ENCODE data around the gene ITGB2. TPM values are rescaled to one million over a fixed set of nuclear protein-coding genes. Genes with fewer than 3 reads are reported as not detected.
"Not testable (repeated sequence)": the region's sequence is repeated elsewhere in the genome, so short reads cannot be mapped to it uniquely, and the experiment has no call there.

Gene ITGB2
- total and polyA plus RNA-seq, 3 experiments from 2014 or later: 159 to 847 (median 165) TPM

DNA sequence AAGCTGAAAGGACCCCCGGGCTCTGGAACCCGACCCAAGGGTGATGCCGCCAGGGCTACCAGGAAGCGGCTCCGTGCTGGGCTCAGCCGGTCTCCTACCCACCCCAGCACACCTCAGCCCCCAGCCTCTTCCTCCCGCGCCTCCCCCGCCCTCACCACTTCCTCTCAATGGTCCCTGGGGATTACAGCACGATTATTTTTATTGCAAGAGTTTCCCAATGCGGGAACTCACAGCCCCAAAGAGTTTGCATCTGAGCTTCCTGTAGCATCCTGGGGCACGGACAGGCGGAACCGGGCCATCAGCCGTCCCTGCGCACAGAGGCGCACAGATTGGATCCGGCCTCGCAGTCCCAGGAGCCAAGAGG, 10.4 kb upstream of the ITGB2 start:
- ChIA-PET POLR2A (interaction anchor here (0.9 to 3.0 kb wide), 7 partner anchors 10 to 57 kb away, joined by 4 to 21 read pairs (median 6); partner anchors contain the start of gene PTTG1IP), CTCF (interaction anchor here (0.8 to 12.2 kb wide), 8 partner anchors 9 to 848 kb away, joined by 3 to 219 read pairs (median 8); partner anchors contain the start of genes ITGB2, SLX9 and UBE2G2)
- Mint-ChIP-seq H3K27ac (peak overlapping the region; percentile 86 to 99 (median 91)), H3K36me3 (peaks cover 0 to 2% (median 0%) of the 10 kb centered on the region in 3 donors), H3K9me3 (no peaks in the 10 kb centered on the region), H3K27me3 (no peaks in the 10 kb centered on the region), H3K4me1 (peaks cover 43 to 53% (median 45%) of the 10 kb centered on the region in 3 donors), H3K4me3 (peak overlapping the region; percentile 79 to 94 (median 88))
- Histone ChIP-seq H3K27ac (ENCODE audit: low read depth, low read length) (peak overlapping the region; percentile 38), H3K36me3 (ENCODE audit: insufficient read depth, low read length) (no peaks in the 10 kb centered on the region), H3K27me3 (ENCODE audit: insufficient read depth, low read length, poor library complexity, severe bottlenecking) (no peaks in the 10 kb centered on the region), H3K4me1 (ENCODE audit: insufficient read depth, low read length) (peaks cover 49% of the 10 kb centered on the region), H3K4me3 (ENCODE audit: low read length) (peak overlapping the region; percentile 81), H3K9me3 (ENCODE audit: low read length) (no peaks in the 10 kb centered on the region)
- DNase-seq: peak in 3 of 5 donors; percentile 28 to 43 (median 28)

DNA sequence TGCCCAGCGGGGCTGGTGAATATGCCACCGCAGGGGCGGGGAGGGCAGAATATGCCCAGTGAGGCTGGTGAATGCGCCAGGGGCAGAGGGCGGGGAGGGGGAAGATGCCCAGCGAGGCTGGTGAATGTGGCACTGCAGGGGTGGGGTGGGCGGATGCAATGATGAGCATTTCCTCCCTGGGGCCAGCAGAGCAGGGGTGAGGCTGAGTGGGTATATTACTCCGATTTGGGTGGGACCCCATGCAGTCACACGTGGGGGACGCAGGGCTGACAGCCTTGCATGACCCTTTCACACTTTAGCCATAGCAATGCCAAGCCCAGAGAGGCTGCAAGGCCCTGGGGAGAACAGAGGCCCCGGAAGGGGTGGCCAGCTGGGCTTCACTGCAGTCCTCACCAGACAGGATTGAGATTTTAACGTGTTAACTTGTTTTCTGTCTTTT, 9.9 kb upstream of the ITGB2 start:
- CTCF ChIA-PET: interaction anchor here (0.8 to 12.2 kb wide), 6 partner anchors 10 to 847 kb away, joined by 3 to 219 read pairs (median 22); partner anchors contain the start of genes ITGB2, SLX9 and UBE2G2
- Mint-ChIP-seq H3K9me3 (no peaks in the 10 kb centered on the region), H3K36me3 (peaks cover 0 to 2% (median 0%) of the 10 kb centered on the region in 3 donors), H3K4me3 (peak overlapping the region; percentile 79 to 94 (median 88)), H3K27me3 (no peaks in the 10 kb centered on the region), H3K4me1 (peaks cover 47 to 57% (median 48%) of the 10 kb centered on the region in 3 donors), H3K27ac (peak overlapping the region; percentile 87 to 99 (median 91))
- Histone ChIP-seq H3K9me3 (ENCODE audit: low read length) (no peaks in the 10 kb centered on the region), H3K4me3 (ENCODE audit: low read length) (peak overlapping the region; percentile 81), H3K36me3 (ENCODE audit: insufficient read depth, low read length) (no peaks in the 10 kb centered on the region), H3K27me3 (ENCODE audit: insufficient read depth, low read length, poor library complexity, severe bottlenecking) (no peaks in the 10 kb centered on the region), H3K27ac (ENCODE audit: low read depth, low read length) (peak overlapping the region; percentile 25), H3K4me1 (ENCODE audit: insufficient read depth, low read length) (peaks cover 52% of the 10 kb centered on the region)
- POLR2A ChIA-PET: interaction anchor here (0.9 to 3.0 kb wide), 6 partner anchors 11 to 57 kb away, joined by 4 to 21 read pairs (median 6); partner anchors contain the start of gene PTTG1IP
- DNase-seq: peak; percentile 60 to 83 (median 67)

DNA sequence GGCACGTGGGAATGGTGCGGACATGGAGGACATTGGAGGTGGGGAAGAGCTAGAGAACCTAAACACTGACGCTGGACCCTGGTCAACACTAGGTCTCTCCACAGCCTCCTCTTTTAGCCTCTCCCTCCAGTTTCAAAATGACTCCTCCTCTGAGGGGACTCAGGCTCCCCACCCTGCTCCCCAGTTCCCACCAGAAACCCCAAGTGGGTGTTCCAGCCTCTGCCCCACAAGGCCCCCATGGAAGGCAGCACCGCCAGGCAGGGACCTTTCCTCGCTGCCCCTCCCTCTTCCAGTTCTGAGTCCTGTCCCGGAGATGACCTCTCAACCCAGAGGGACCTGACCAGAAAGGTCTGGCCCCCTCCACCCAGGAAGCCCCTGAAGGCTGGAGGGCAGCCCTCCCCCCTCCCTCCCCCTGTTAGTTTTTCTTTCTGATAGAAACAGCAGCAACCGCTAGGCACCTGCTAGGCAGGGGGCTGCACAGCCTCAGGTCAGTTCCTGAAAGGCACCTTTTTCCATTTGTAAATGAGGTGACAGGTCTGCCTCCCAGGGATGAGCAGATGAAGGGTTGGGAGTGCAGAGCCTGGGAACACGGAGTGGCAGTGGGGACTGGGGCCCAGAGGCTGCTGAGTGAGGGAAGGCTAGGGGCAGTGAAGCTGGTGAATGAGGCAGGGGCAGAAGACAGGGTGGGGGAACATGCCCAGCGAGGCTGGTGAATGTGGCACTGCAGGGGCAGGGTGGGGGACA, 9.3 kb upstream of the ITGB2 start:
- CTCF ChIA-PET: interaction anchor here (0.9 to 12.2 kb wide), 7 partner anchors 10 to 130 kb away, joined by 3 to 219 read pairs (median 8); partner anchors contain the start of genes ITGB2, PTTG1IP, SLX9 and UBE2G2
- peak overlapping the region; percentile 79 to 100 (median 88) for H3K4me3 Mint-ChIP-seq
- peak overlapping the region; percentile 87 to 99 (median 91) for H3K27ac Mint-ChIP-seq
- no peak for DNase-seq
- no peaks in the 10 kb centered on the region for H3K36me3 ChIP-seq (ENCODE audit: insufficient read depth, low read length)
- H3K4me1 Mint-ChIP-seq: peaks cover 53 to 63% (median 54%) of the 10 kb centered on the region in 3 donors
- H3K4me3 ChIP-seq (ENCODE audit: low read length): peak overlapping the region; percentile 81
- H3K36me3 Mint-ChIP-seq: peaks cover 0 to 2% (median 0%) of the 10 kb centered on the region in 3 donors
- H3K27me3 Mint-ChIP-seq: no peaks in the 10 kb centered on the region
- H3K4me1 ChIP-seq (ENCODE audit: insufficient read depth, low read length): peaks cover 58% of the 10 kb centered on the region
- no peaks in the 10 kb centered on the region for H3K9me3 Mint-ChIP-seq
- no peaks in the 10 kb centered on the region for H3K9me3 ChIP-seq (ENCODE audit: low read length)
- H3K27me3 ChIP-seq (ENCODE audit: insufficient read depth, low read length, poor library complexity, severe bottlenecking): no peaks in the 10 kb centered on the region
- H3K27ac ChIP-seq (ENCODE audit: low read depth, low read length): no peak overlapping the region
- POLR2A ChIA-PET: interaction anchor here (0.9 to 3.0 kb wide), 4 partner anchors 11 to 56 kb away, joined by 3 to 21 read pairs (median 13); partner anchors contain the start of gene PTTG1IP

DNA sequence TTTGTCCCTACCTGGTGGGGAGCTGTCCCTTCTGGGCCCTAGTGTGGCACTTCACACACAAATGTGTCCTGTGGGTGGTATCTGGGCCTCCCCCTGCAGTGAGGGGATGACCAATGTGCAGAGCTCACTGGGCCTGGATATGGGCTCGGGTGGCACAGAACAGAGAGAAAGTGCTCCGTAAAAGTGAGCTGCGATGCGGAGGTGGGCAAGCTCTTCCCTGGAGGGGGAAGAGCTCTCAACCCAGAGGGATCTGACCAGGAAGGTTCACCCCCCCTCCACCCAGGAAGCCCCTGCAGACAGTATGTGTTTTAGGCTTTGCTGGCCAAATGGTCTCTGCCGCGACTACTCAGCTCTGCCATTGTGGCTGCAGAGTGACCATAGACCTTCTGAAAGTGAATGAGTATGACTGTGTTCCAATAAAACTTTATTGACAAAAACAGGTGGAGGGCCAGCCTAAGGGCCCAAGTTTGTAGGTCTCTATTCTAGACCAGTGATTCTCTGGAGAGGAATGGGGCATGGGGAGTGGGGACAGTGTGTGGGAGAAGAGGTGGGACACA, 8.6 kb upstream of the ITGB2 start:
- ChIA-PET POLR2A (interaction anchor here (0.9 to 5.2 kb wide), 2 partner anchors 10 to 16 kb away, joined by 3 to 72 read pairs; no protein-coding TSS in a partner anchor), CTCF (interaction anchor here (0.9 to 12.2 kb wide), 5 partner anchors 13 to 128 kb away, joined by 3 to 219 read pairs (median 8); partner anchors contain the start of genes ITGB2, PTTG1IP and UBE2G2)
- no peak for DNase-seq
- Histone ChIP-seq H3K27ac (ENCODE audit: low read depth, low read length) (no peak overlapping the region), H3K27me3 (ENCODE audit: insufficient read depth, low read length, poor library complexity, severe bottlenecking) (no peaks in the 10 kb centered on the region), H3K9me3 (ENCODE audit: low read length) (no peaks in the 10 kb centered on the region), H3K36me3 (ENCODE audit: insufficient read depth, low read length) (no peaks in the 10 kb centered on the region), H3K4me1 (ENCODE audit: insufficient read depth, low read length) (peaks cover 65% of the 10 kb centered on the region), H3K4me3 (ENCODE audit: low read length) (peak overlapping the region; percentile 96)
- peaks cover 59 to 70% (median 60%) of the 10 kb centered on the region in 3 donors for H3K4me1 Mint-ChIP-seq
- H3K36me3 Mint-ChIP-seq: peaks cover 0 to 2% (median 0%) of the 10 kb centered on the region in 3 donors
- H3K4me3 Mint-ChIP-seq: peak overlapping the region; percentile 79 to 100 (median 88)
- H3K27ac Mint-ChIP-seq: peak overlapping the region; percentile 84 to 95 (median 90)
- no peaks in the 10 kb centered on the region for H3K27me3 Mint-ChIP-seq
- H3K9me3 Mint-ChIP-seq: no peaks in the 10 kb centered on the region

DNA sequence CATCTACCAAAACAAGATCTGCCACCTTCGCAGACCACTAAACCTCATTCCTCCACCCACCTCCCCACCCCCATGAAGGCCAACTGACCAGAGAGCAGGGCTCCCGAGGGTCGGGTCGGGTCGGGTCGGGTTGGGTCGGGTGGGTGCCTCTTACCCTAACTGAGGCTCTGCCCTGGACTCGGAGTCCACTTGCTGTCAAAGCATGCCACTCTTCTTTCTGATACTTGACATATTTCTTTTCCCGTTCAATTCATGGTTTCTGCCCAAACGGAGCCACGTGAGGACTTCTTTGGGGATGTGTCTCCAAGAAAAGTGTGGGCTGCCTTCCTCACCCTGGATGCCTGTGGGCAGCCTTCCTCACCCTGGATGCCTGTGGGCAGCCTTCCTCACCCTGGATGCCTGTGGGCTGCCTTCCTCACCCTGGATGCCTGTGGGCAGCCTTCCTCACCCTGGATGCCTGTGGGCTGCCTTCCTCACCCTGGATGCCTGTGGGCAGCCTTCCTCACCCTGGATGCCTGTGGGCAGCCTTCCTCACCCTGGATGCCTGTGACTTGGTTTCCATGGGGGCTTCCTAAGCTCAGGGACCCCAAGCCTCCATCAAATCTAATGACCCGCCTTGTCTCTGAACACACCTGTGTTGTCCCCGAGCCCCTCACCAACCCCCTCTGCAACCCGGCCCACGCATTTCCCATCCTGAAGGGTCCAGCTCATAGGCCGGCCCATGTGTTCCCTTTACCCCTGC, 8.0 kb upstream of the ITGB2 start:
- H3K4me1 ChIP-seq (ENCODE audit: insufficient read depth, low read length): peaks cover 68% of the 10 kb centered on the region
- Mint-ChIP-seq H3K4me1 (peaks cover 66 to 76% (median 67%) of the 10 kb centered on the region in 3 donors), H3K27ac (peak overlapping the region; percentile 88 to 98 (median 94)), H3K4me3 (peak overlapping the region; percentile 79 to 100 (median 93))
- DNase-seq; H3K27me3 Mint-ChIP-seq; H3K27me3 ChIP-seq (ENCODE audit: insufficient read depth, low read length, poor library complexity, severe bottlenecking); H3K9me3 ChIP-seq (ENCODE audit: low read length); H3K36me3 ChIP-seq (ENCODE audit: insufficient read depth, low read length); H3K9me3 Mint-ChIP-seq; H3K36me3 Mint-ChIP-seq: not testable (repeated sequence)
- ChIA-PET POLR2A (interaction anchor here (0.9 to 5.2 kb wide), 2 partner anchors 9 to 16 kb away, joined by 3 to 72 read pairs; no protein-coding TSS in a partner anchor), CTCF (interaction anchor here (0.9 to 12.2 kb wide), 7 partner anchors 13 to 128 kb away, joined by 3 to 219 read pairs (median 8); partner anchors contain the start of genes ITGB2, PTTG1IP and UBE2G2)
- H3K4me3 ChIP-seq (ENCODE audit: low read length): peak overlapping the region; percentile 96
- peak overlapping the region; percentile 70 for H3K27ac ChIP-seq (ENCODE audit: low read depth, low read length)

DNA sequence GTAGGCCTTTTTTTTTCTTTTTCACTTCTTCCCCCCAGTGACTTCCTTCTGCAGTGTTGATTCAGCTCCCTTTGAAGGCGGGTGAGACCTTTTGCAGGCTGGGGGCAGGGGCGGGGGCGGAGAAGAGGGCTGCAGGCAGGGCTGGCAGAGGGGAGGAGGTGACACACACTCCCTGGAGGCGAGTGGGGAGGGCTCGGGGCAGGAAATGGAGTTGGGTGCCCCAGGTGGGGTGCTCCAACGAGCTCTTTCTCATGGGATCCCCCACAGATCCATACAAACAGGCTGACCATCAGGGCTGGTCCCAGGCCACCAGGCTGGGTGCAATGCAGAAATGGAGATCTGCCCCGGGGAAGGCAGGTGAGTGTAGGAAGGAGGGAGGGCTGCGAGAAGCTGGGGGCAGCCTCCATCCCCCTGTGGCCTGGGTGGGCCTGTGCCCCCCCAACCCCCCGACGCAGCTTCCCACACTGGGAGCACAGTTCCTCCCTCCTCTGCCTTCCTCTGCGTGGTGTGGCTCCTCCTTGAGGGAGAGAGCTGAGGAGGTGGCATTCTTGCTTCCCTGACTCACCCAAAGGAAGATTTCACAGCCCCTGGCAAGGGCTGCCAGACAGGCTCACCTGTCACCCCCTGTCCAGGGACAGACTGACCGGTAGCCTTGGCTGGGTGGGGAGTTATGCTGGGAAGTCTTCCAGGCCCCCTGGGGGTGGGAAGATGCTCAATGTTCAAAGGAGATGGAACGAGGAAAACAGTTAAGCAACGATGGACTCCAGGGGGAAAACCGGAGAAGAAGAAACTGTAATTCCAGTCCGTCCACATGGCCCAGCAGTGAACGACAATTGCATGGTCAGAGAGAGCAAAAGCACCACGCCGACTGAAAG, 7.1 kb upstream of the ITGB2 start:
- ChIA-PET POLR2A (interaction anchor here (0.6 to 5.2 kb wide), 16 partner anchors 10 to 275 kb away, joined by 3 to 72 read pairs (median 5); partner anchors contain the start of genes KRTAP12-3, PTTG1IP and SUMO3), CTCF (interaction anchor here (0.7 to 12.2 kb wide), 8 partner anchors 12 to 127 kb away, joined by 3 to 219 read pairs (median 4); partner anchors contain the start of genes ITGB2, PTTG1IP and UBE2G2)
- H3K36me3 Mint-ChIP-seq: peaks cover 0 to 2% (median 0%) of the 10 kb centered on the region in 3 donors
- Histone ChIP-seq H3K4me1 (ENCODE audit: insufficient read depth, low read length) (peaks cover 66% of the 10 kb centered on the region), H3K27me3 (ENCODE audit: insufficient read depth, low read length, poor library complexity, severe bottlenecking) (no peaks in the 10 kb centered on the region), H3K36me3 (ENCODE audit: insufficient read depth, low read length) (no peaks in the 10 kb centered on the region), H3K27ac (ENCODE audit: low read depth, low read length) (peak overlapping the region; percentile 70), H3K4me3 (ENCODE audit: low read length) (peak overlapping the region; percentile 96), H3K9me3 (ENCODE audit: low read length) (no peaks in the 10 kb centered on the region)
- peaks cover 71 to 85% (median 75%) of the 10 kb centered on the region in 3 donors for H3K4me1 Mint-ChIP-seq
- H3K9me3 Mint-ChIP-seq: no peaks in the 10 kb centered on the region
- peak overlapping the region; percentile 88 to 98 (median 95) for H3K27ac Mint-ChIP-seq
- no peaks in the 10 kb centered on the region for H3K27me3 Mint-ChIP-seq
- peak; percentile 70 to 94 (median 83) for DNase-seq
- H3K4me3 Mint-ChIP-seq: peak overlapping the region; percentile 79 to 100 (median 93)
